K562 (cell line): ENCODE measurements around the gene PHYHD1. TPM values are rescaled to one million over a fixed set of nuclear protein-coding genes. Genes with fewer than 3 reads are reported as not detected.

ENCODE experiments used
- ARID4B ChIP-seq: sonication (generic); formaldehyde crosslinking; IDR thresholded peaks from 2 replicates; pipeline ENCODE4 v1.8.0; 2022; ENCODE audit warnings: mild to moderate bottlenecking, missing genetic modification reagents
- CBX5 ChIP-seq: IDR thresholded peaks from 2 replicates; pipeline ENCODE4 v1.6.1; 2014; ENCODE audit warnings: low read depth, borderline replicate concordance
- CBX8 ChIP-seq: fragments of 200-600 bp; sonication (generic); IDR thresholded peaks from 2 replicates; pipeline ENCODE4 v1.6.1; 2012; ENCODE audit warnings: borderline replicate concordance, mixed run types, low read depth, mild to moderate bottlenecking, moderate library complexity, mixed read lengths, low read length, control low read depth, inconsistent platforms; ENCODE audit not compliant: poor library complexity, severe bottlenecking; ENCODE audit errors: extremely low read depth
- CCAR2 ChIP-seq: fragments of 200-400 bp; formaldehyde crosslinking; IDR thresholded peaks from 2 replicates; pipeline ENCODE4 v1.6.1; 2017; ENCODE audit warnings: mild to moderate bottlenecking, low read depth, low read length
- CREM ChIP-seq: IDR thresholded peaks from 2 replicates; pipeline ENCODE4 v1.6.1; 2014; ENCODE audit warnings: antibody characterized with exemption, low read depth
- EWSR1 ChIP-seq: fragments of 450-650 bp; IDR thresholded peaks from 2 replicates; pipeline ENCODE4 v1.6.1; 2018; ENCODE audit warnings: borderline replicate concordance, mild to moderate bottlenecking, low read depth, moderate library complexity; ENCODE audit not compliant: partially characterized antibody
- FOXJ3 ChIP-seq: sonication (generic); formaldehyde crosslinking; IDR thresholded peaks from 2 replicates; pipeline ENCODE4 v1.4.0; 2020; ENCODE audit warnings: mild to moderate bottlenecking, missing genetic modification reagents
- FOXK2 ChIP-seq, 2 experiments: fragments of 450-650 bp; IDR thresholded peaks in 1 of 2; conservative IDR thresholded peaks in 1 of 2; 2 replicates each; pipeline ENCODE4 v1.6.1; 2016; ENCODE audit warnings: low read depth in 2 of 2, mild to moderate bottlenecking in 1 of 2
- FUS ChIP-seq: fragments of 200-400 bp; formaldehyde crosslinking; optimal IDR thresholded peaks from 2 replicates; pipeline ENCODE3; 2017; ENCODE audit warnings: low read depth, low read length
- HDAC1 ChIP-seq, 2 experiments: fragments of 450-650 bp; IDR thresholded peaks; 2 replicates each; pipeline ENCODE4 v1.6.1; 2016 to 2017; ENCODE audit warnings: inconsistent platforms in 1 of 2, mild to moderate bottlenecking in 1 of 2, moderate library complexity in 1 of 2
- JUND ChIP-seq, 2 experiments: IDR thresholded peaks; 2 replicates in 1 of 2; 3 replicates in 1 of 2; pipeline ENCODE4 v1.6.1; 2011; ENCODE audit warnings: borderline replicate concordance in 2 of 2, low read depth in 2 of 2, low read length in 2 of 2, improper control_type of control experiment in 1 of 2, missing biosample characterization in 1 of 2, missing genetic modification characterization in 1 of 2, missing genetic modification reagents in 1 of 2
- MCM2 ChIP-seq: fragments of 450-650 bp; IDR thresholded peaks from 2 replicates; pipeline ENCODE4 v1.6.1; 2017; ENCODE audit warnings: low read depth, mild to moderate bottlenecking
- NONO ChIP-seq, 2 experiments: fragments of 200-400 bp in 1 of 2; fragments of 450-650 bp in 1 of 2; formaldehyde crosslinking in 1 of 2; IDR thresholded peaks; 2 replicates each; pipeline ENCODE4 v1.6.1; 2017; ENCODE audit warnings: low read depth in 2 of 2, mild to moderate bottlenecking in 2 of 2, moderate library complexity in 2 of 2, low read length in 1 of 2
- NR3C1 ChIP-seq: sonication (generic); formaldehyde crosslinking; IDR thresholded peaks from 2 replicates; pipeline ENCODE4 v1.8.1; 2022; ENCODE audit warnings: missing genetic modification reagents
- SNRNP70 ChIP-seq: fragments of 200-400 bp; formaldehyde crosslinking; optimal IDR thresholded peaks from 2 replicates; pipeline ENCODE3; 2017; ENCODE audit warnings: low read depth, low read length
- STAG1 ChIP-seq: sonication (generic); formaldehyde crosslinking; IDR thresholded peaks from 2 replicates; pipeline ENCODE4 v1.5.0; 2020; ENCODE audit warnings: missing genetic modification reagents, borderline replicate concordance
- ZNF12 ChIP-seq: sonication (generic); formaldehyde crosslinking; IDR thresholded peaks from 2 replicates; pipeline ENCODE4 v1.4.0; 2020; ENCODE audit warnings: mild to moderate bottlenecking, missing genetic modification reagents
- ZNF277 ChIP-seq: fragments of 250-450 bp; sonication (Bioruptor Pico); IDR thresholded peaks from 2 replicates; pipeline ENCODE4 v1.8.0; 2022; ENCODE audit warnings: inconsistent platforms, mild to moderate bottlenecking, moderate library complexity, borderline replicate concordance
- ZNF436 ChIP-seq: fragments of 250-450, 450-650 bp; sonication (Bioruptor Pico); formaldehyde crosslinking; IDR thresholded peaks from 2 replicates; pipeline ENCODE4 v1.7.0; 2020; ENCODE audit warnings: mild to moderate bottlenecking
- ZNF696 ChIP-seq: fragments of 250-450 bp; sonication (Bioruptor Pico); conservative IDR thresholded peaks from 2 replicates; pipeline ENCODE4 v1.4.0; 2020; ENCODE audit warnings: mild to moderate bottlenecking, moderate library complexity
- ZNF778 ChIP-seq: fragments of 450-650 bp; formaldehyde crosslinking; IDR thresholded peaks from 2 replicates; pipeline ENCODE4 v1.4.0; 2020; ENCODE audit warnings: mild to moderate bottlenecking, moderate library complexity
- ZSCAN29 ChIP-seq: fragments of 450-650 bp; IDR thresholded peaks from 2 replicates; pipeline ENCODE4 v1.6.1; 2017
- polyA plus RNA-seq, 8 experiments: library from polyadenylated mRNA; depleted of rRNA in 4 of 8; stranded (reverse) in 5 of 8; unstranded in 3 of 8; fragments of >200 nt; fragmentation: Nextera tagmentation in 2 of 8; fragmentation: Illumina TruSeq in 1 of 8; extraction: Ambion mirVana in 2 of 8; extraction: Trizol in 1 of 8; gene quantifications; 2 replicates each; pipeline versions ENCODE4 v1.2.1 to v1.2.3, GENCODE V29; 2011 to 2014; ENCODE audit warnings: inconsistent platforms in 1 of 8, missing spikeins in 1 of 8
- total RNA-seq, 7 experiments: library from RNA; depleted of rRNA in 6 of 7; stranded (reverse); fragments of >200 nt in 6 of 7; fragmentation: Illumina TruSeq in 2 of 7; extraction: Trizol in 2 of 7; gene quantifications; 2 replicates each; pipeline versions ENCODE4 v1.2.1 to v1.2.3, GENCODE V29; 2011 to 2021; ENCODE audit warnings: low replicate concordance in 1 of 7

PHYHD1 gene
- total and polyA plus RNA-seq, 9 of the 15 experiments (the other 6 are each of a cell fraction or from before 2014, with no cell fraction given), result 0.36 to 1.3 (median 0.80) TPM

GRCh38 chr9:128881884-128882676 is 38.7 kb upstream of the PHYHD1 start, which contains the start of the genes KYAT1 and LRRC8A (continued):
- TF ChIP-seq ARID4B (CRISPR knock-in tag), result no peak
- TF ChIP-seq ZNF778 (CRISPR knock-in tag), result no peak
- peak; percentile 97 for TF ChIP-seq JUND (IDR thresholded peaks at IDR 0.05; ENCODE audit: borderline replicate concordance, low read depth, low read length)
- peak; percentile 90; the same call in 2 of the 3 replicates for TF ChIP-seq JUND (tag; IDR thresholded peaks at IDR 0.05; ENCODE audit: borderline replicate concordance, low read depth, low read length)
- no peak for TF ChIP-seq ZNF436
- no peak for TF ChIP-seq CCAR2
- no peak for TF ChIP-seq FOXJ3 (CRISPR knock-in tag)
- TF ChIP-seq STAG1, result no peak
- no peak for TF ChIP-seq CBX5
- TF ChIP-seq EWSR1, result no peak
- TF ChIP-seq HDAC1 (IDR thresholded peaks at IDR 0.05), result peak in 1 of 2 experiments; percentile 37; a peak in 2 of 4 replicates
- no peak for TF ChIP-seq CBX8
- TF ChIP-seq ZNF12 (CRISPR knock-in tag), result no peak
- peak; percentile 98 for TF ChIP-seq CREM
- no peak for TF ChIP-seq MCM2
- no peak for TF ChIP-seq NR3C1 (CRISPR knock-in tag)
- TF ChIP-seq FUS, result no peak
- TF ChIP-seq SNRNP70, result no peak
- peak; percentile 54 to 90 for TF ChIP-seq NONO (IDR thresholded peaks at IDR 0.05; ENCODE audit: low read depth in 2 of 2, low read length in 1 of 2)
- TF ChIP-seq ZNF696 (CRISPR knock-in tag), result no peak
- TF ChIP-seq ZSCAN29, result no peak
- peak in 1 of 2 experiments; percentile 17; a peak in 1 of 4 replicates for TF ChIP-seq FOXK2 (conservative IDR thresholded peaks at IDR 0.05 in 1 of 2, IDR thresholded peaks at IDR 0.05 in 1 of 2; ENCODE audit: low read depth in 2 of 2)
- no peak for TF ChIP-seq ZNF277 (CRISPR knock-in tag)
